ENCODE results near the gene CCDC97.

The CCDC97 gene

GRCh38 chr19:41264581-41265394 is 45.2 kb upstream of the CCDC97 start:
- H3K27me3 Mint-ChIP-seq (ENCODE audit: low read depth, poor library complexity), result peaks cover 6% of the 10 kb centered on the region
- TF ChIP-seq CTCF (IDR thresholded peaks at IDR 0.05), result no peak
- H3K27ac Mint-ChIP-seq, result peak overlapping the region; percentile 100
- H3K4me1 Mint-ChIP-seq, result peaks cover 35% of the 10 kb centered on the region
- DNase-seq, result peak; percentile 57
- H3K9me3 Mint-ChIP-seq, result no peaks in the 10 kb centered on the region
- H3K36me3 Mint-ChIP-seq (ENCODE audit: low read depth), result peaks cover 25% of the 10 kb centered on the region
- peak overlapping the region; percentile 100 for H3K4me3 Mint-ChIP-seq

- peak; percentile 25 for DNase-seq
- Mint-ChIP-seq H3K4me1 (peaks cover 35% of the 10 kb centered on the region), H3K9me3 (no peaks in the 10 kb centered on the region), H3K27me3 (ENCODE audit: low read depth, poor library complexity) (peaks cover 6% of the 10 kb centered on the region), H3K4me3 (peak overlapping the region; percentile 100), H3K27ac (peak overlapping the region; percentile 99), H3K36me3 (ENCODE audit: low read depth) (peaks cover 21% of the 10 kb centered on the region)
- no peak for TF ChIP-seq CTCF (IDR thresholded peaks at IDR 0.05)
Measured at GRCh38 chr19:41265395-41266153, 44.4 kb upstream of the CCDC97 start.

GRCh38 chr19:41269055-41269454 is 40.9 kb upstream of the CCDC97 start:
- Mint-ChIP-seq H3K4me3 (no peak overlapping the region), H3K27me3 (ENCODE audit: low read depth, poor library complexity) (no peaks in the 10 kb centered on the region), H3K36me3 (ENCODE audit: low read depth) (peaks cover 50% of the 10 kb centered on the region), H3K27ac (no peak overlapping the region), H3K4me1 (peaks cover 28% of the 10 kb centered on the region), H3K9me3 (no peaks in the 10 kb centered on the region)
- no peak for DNase-seq
- no peak for TF ChIP-seq CTCF (IDR thresholded peaks at IDR 0.05)

- Mint-ChIP-seq H3K36me3 (ENCODE audit: low read depth) (peaks cover 55% of the 10 kb centered on the region), H3K27me3 (ENCODE audit: low read depth, poor library complexity) (no peaks in the 10 kb centered on the region), H3K4me1 (peaks cover 28% of the 10 kb centered on the region), H3K4me3 (no peak overlapping the region), H3K27ac (no peak overlapping the region), H3K9me3 (no peaks in the 10 kb centered on the region)
- no peak for DNase-seq
- TF ChIP-seq CTCF (IDR thresholded peaks at IDR 0.05), result no peak
Measured at GRCh38 chr19:41269571-41269970, 40.4 kb upstream of the CCDC97 start.

GRCh38 chr19:41273076-41273475 is 36.9 kb upstream of the CCDC97 start:
- no peak overlapping the region for H3K4me3 Mint-ChIP-seq
- no peaks in the 10 kb centered on the region for H3K27me3 Mint-ChIP-seq (ENCODE audit: low read depth, poor library complexity)
- no peak overlapping the region for H3K27ac Mint-ChIP-seq
- TF ChIP-seq CTCF (IDR thresholded peaks at IDR 0.05), result no peak
- H3K4me1 Mint-ChIP-seq, result no peaks in the 10 kb centered on the region
- H3K9me3 Mint-ChIP-seq, result no peaks in the 10 kb centered on the region
- DNase-seq, result no peak
- H3K36me3 Mint-ChIP-seq (ENCODE audit: low read depth), result peaks cover 80% of the 10 kb centered on the region
